Measurements from ENCODE around the gene KCNIP4. TPM values are rescaled to one million over a fixed set of nuclear protein-coding genes. Genes with fewer than 3 reads are reported as not detected.

The KCNIP4 gene
- total and polyA plus RNA-seq, 2 experiments from 2014 or later: 0.14 to 0.63 TPM

DNA sequence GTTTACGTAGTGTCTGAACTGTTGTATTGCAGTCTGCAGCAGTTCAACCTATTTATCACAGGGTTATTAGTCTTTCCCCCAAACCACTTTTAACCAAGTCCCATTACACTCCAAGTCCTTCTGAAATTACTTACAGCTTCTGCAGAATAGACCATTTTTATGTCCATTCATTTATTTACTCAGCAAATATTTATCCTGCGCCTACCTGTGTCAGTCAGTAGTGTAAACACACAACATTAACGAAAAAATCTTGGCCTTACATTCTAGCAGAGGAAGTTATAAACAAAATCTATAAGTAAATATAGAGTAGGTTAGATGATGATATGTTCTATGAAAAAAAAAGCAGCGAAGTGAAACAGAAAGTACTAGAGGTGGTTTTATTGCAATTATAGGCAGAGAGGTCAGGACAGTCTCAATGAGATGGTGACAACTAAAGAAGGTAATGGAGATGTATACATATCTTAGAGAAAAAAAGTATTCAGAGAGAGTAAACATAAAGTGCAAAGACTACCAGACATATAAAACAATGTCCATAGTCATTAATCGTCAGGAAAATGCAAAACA lies 534.7 kb downstream of the KCNIP4 start:
- ATAC-seq: no peak
- no peaks in the 10 kb centered on the region for H3K36me3 Mint-ChIP-seq (ENCODE audit: low read depth)

More for the DNA sequence above, 534.7 kb downstream of the KCNIP4 start:
- Mint-ChIP-seq H3K4me1 (no peaks in the 10 kb centered on the region), H3K4me3 (no peak overlapping the region), H3K27ac (no peak overlapping the region), H3K9me3 (no peaks in the 10 kb centered on the region), H3K27me3 (ENCODE audit: insufficient read depth, low read depth, poor library complexity) (peaks cover 2% of the 10 kb centered on the region)
- no peak overlapping the region for H3K27ac ChIP-seq (ENCODE audit: low read depth)
- no peaks in the 10 kb centered on the region for H4K20me1 ChIP-seq (replicated peaks; ENCODE audit: insufficient read depth)
- H3K36me3 ChIP-seq (ENCODE audit: insufficient read depth): no peaks in the 10 kb centered on the region
- TF ChIP-seq NANOG (IDR thresholded peaks at IDR 0.05; ENCODE audit: borderline replicate concordance): no peak
- TF ChIP-seq ZNF462 (CRISPR knock-in tag; IDR thresholded peaks at IDR 0.05): no peak
- TF ChIP-seq ZNF331 (CRISPR knock-in tag; IDR thresholded peaks at IDR 0.05; ENCODE audit: low read depth): no peak
- H3K27me3 ChIP-seq (ENCODE audit: insufficient read depth): no peaks in the 10 kb centered on the region
- DNase-seq (ENCODE audit: low spot score): no peak
- no peak overlapping the region for H2AFZ ChIP-seq
- H3F3A ChIP-seq (replicated peaks; ENCODE audit: low read depth): no peaks in the 10 kb centered on the region
- no peaks in the 10 kb centered on the region for H3K4me1 ChIP-seq (ENCODE audit: insufficient read depth)
- peaks cover 11% of the 10 kb centered on the region; the same call in 1 of the 2 replicates for H3K9me2 ChIP-seq (ENCODE audit: insufficient read depth)
- H3K4me2 ChIP-seq: no peak overlapping the region
- no peak overlapping the region for H3K4me3 ChIP-seq
- H3K79me2 ChIP-seq (replicated peaks; ENCODE audit: insufficient read depth): no peaks in the 10 kb centered on the region
